HG03039 (cell line): ENCODE data around the gene OR2C3.
"Not testable (repeated sequence)": the region's sequence is repeated elsewhere in the genome, so short reads cannot be mapped to it uniquely, and the experiment has no call there.

ENCODE experiments used
- ATAC-seq: cut with Tn5 transposase; IDR thresholded peaks from one replicate; pipeline ENCODE4 v1.9.1; 2021; ENCODE audit warnings: mild to moderate bottlenecking, moderate library complexity; ENCODE audit not compliant: unreplicated experiment

Gene OR2C3

DNA sequence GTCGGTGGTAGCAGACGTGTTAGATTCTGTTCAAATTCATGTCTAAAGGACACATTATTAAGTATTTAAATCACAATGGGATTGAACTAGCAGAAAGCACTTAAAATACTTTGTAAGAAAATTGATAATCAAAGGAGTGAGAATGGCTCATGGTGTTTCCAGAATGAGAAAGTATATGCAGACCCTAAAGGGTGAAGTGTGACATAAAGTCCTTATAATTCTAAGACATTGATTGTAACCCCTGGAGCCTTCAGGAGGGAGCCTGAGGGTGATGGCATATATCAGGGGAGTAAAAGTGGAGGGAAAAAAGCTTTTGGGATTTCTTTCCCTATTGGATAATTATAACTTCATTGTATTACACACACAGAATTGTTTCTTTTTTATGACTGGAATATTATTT, at the start of gene OR2C3:
Gene OR2C3 (minus strand): TSS at position 101 of the 400 bp plus-strand sequence. CDS start 3,929 bp downstream, outside the sequence.
- ATAC-seq, result no peak

DNA sequence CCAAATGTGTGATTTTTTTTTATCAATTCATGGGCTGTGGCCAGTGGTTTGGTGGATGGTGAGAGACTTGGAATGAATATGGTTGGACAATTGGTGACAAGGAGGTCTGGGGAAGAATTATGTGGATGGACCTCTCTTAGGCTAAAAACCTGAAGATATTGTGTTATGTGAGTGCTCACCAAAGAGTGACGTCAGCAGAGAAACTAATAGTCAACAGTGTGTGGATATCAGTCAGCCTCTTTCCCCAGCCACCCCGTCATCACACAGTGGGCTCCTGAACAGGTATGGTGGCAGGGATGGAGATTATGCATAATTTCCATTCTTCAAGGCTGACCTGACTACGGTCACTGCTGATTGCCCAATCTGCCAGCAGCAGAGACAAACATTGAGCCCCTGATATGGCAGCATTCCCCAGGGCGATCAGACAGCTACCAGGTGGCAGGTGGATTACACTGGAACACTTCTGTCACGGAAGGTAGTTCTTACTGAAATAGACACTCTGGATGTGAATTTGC, 42.8 kb upstream of the OR2C3 start:
- ATAC-seq, result no peak

DNA sequence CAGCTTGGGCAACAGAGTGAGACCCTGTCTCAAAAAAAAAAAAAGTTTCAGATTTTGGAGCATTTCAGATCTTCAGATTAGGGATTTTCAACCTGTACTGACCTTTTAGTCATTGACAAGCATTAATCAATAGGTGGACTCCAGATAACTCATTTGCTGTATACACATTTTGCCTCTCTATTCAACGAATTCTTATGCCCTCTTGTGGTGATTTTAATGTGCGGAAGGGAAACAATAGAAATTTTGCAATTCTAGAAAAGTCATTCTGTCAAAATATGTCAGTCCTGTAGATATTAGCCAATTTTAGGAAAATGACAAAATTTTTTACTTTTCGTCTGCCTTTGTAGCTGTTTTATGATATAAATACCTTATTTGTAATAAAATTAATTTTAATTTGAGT, 40.3 kb upstream of the OR2C3 start:
- no peak for ATAC-seq

DNA sequence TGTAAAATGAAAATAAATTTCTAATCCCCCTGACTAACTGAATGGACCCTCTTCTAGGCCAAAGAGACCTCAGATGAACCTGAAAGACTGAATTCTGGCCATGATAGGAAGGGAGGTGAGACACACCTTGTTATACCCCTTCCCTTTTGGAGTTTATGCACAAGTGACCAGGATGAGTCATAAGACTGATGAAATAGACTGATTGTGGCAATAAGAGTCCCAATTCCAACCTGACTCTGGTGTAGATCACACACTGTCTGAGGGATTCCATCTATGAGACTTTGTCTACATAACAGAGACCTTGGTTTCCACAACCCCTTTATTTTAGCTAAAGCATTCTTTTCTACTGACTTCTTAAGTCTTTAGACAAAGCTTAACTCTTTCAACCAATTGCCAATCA, 38.4 kb upstream of the OR2C3 start:
- ATAC-seq, result no peak

DNA sequence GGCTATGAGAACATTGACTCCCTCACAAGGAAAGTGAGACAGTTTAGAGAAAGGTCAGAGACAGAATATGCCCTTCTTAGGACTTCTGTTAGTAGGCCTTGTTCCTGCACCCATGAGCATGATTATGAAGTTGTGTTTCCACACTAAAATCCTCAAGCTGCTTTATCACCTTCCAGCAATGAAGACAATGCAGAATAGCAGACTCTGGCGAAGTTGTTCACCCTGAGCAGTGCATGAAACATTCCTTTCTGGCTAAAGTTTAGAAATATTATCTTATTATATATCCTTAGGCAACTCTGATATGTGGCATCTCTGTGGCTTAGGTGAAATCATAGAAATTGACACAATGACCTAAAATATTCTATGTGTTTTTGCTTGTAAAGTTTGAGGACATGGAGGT, 38.0 kb upstream of the OR2C3 start:
- ATAC-seq, result no peak

DNA sequence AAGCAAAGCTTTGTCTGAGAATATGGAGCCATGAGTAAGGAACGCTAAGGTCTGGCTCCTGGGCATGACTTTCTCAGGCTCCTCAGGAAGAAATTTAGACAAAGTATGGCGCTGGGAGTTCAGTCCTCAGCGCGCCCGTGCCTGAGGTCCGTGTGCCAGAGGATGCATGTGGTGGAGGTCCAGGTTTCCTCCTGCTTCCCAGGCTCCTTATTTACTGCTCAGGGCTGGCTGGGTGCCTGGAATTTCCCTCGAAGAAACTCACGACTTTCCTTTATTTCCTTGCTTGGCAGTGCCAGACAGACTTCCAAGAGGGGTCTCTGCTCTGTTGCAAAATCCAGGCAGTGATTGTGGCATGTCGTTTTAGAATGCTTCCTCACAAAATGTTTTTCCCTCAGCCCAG, 26.0 kb upstream of the OR2C3 start:
- no peak for ATAC-seq

DNA sequence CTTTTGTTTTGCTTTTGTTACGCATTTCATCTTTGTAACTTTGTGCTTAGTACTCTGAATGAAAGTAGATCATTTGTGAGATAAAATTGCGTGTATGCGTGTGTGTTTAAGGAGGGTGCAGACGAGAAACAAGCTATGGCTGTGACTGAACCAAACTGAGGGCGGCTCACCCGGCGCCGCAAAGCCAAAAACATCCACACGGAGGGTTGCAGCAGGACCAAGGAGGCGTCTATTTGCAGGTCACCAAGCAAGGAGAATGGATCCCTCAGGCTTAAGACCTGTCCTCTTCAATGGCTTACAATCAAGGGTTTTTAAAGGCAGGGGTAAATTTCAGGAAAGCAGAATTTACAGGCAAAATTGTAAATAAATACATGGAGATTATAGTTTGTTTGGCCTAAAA, 25.5 kb upstream of the OR2C3 start:
- ATAC-seq, result no peak

DNA sequence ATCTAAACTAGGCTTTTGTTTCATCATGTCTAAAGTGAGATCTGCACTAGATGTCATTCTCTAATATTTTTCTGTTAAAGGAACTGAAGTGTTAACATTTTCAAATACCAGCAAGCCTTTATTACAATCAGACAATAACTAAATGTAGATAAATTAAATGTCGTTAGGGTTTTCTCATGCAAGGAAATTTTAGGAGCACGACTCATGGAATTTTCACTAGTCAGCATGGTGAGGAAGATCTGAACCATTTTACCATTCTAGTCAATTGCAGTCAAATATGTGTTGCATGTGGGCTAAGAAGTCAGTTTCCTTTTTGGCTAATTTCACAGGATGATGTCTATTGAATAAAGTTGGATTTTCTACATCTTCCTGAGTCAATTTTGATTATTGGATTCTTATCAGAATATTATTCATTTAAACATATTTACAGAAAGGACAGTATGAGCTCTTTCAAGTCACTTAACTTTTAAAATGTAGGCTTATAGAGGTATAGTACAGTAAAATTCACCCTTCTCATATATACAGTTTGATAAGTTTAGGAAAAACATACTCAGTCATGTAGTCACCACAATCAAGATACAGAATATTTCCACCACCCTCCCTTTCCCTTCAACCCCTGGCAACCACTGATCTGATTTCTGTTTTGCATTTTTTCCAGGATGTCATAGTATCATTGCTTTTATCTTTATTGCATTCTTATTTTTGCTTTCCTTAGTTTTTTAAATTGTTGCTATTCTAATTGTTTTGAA, 21.9 kb upstream of the OR2C3 start:
- no peak for ATAC-seq

DNA sequence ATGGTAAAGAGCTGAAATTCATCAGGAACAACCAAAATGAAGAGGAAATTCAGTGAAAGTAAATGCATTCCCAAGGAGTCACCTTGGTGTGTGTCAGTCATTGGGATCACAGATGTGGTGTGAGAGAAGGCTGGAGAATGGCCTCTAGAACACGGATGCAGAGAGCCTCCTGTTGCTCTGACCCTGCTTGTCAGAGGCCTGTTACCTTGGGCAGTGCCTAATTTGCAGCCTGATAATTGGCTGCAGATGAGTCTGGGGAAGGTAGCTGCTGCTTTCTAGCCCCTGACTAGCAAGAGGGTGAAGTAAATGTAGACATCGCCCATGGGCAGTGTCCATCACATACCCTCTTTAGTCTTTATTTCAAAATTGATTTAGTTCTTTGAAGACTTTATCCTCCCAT, 16.0 kb upstream of the OR2C3 start:
- ATAC-seq, result no peak

DNA sequence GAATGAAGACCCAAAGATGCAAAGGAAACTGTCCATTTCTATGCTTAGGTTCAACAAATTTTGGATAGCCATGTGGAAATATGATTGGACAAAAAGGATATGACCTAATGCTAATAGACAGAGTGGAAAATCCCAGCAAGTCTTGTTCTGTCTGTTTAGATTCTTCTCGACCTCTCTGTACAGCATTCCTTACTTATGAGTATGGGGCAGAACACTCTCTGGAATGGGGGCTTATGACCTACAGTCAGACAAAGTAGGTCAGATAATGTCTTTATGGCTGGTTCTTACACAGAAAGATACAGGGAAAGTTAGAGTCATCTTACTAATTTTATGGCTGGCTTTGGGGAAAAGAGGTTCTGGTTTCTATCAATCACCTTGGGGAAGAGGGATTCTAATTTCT, 15.5 kb upstream of the OR2C3 start:
- ATAC-seq, result no peak

DNA sequence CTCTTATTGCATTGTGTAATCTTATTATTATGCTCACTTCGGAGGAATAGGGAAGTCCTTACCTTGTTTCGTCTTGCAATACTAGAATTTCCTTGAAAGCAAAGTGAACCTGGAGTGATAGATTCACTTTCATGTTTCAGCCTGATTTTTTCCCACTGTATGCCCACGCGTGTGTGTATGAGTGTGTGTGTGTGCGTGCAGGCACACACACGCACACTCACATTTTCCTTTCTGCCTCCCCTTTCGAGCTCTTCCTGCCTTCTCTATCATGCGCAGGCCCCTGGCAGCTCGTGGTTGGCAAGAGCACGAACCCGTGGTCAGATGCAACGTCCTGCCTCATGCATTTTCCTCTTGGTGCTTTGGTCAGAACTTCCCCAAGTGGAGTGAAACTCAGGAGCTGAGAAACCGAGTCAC, 12.5 kb upstream of the OR2C3 start, which contains the start of gene GCSAML:
Gene GCSAML (plus strand): TSS at position 366 of the 414 bp plus-strand sequence. CDS start 58 bp downstream, outside the sequence.
- no peak for ATAC-seq

DNA sequence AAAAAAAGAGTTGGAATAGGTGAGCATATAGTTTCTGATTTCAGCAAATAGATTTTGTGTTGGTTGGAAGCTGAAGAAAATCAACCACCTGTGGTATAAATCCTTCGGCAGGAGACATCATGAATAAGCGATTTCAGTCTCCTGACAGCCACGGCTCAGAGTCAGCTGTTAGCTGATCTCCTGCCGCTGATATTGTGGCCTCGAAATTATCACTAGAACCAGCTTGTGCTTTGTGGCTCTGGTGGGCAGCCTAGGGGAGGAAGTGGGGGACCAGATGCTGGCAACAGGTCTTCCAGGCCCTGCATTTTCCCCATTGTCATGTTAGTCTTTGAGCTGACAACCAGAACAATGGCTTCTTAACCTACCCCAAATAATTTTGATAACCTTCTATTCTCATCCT, 11.9 kb upstream of the OR2C3 start:
- ATAC-seq, result no peak

DNA sequence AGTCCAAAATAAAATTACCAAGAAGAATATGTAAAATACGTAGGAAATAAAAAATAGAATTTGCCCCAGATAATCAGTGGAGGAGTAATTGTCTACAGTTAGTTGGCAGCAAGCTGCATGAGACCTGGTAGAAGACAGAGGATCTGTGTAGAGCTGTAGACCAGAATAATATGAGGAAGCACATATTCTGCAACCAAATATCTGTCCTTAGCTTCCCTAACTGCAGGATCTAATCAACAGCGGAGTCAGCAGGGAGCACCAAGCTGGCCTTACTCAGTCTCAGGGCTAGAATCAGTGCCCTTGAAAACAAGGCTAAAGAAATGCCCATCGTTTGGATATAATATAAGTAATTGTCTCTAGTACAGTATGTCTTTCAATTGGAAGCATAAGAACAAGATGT, 6.6 kb upstream of the OR2C3 start:
- no peak for ATAC-seq

DNA sequence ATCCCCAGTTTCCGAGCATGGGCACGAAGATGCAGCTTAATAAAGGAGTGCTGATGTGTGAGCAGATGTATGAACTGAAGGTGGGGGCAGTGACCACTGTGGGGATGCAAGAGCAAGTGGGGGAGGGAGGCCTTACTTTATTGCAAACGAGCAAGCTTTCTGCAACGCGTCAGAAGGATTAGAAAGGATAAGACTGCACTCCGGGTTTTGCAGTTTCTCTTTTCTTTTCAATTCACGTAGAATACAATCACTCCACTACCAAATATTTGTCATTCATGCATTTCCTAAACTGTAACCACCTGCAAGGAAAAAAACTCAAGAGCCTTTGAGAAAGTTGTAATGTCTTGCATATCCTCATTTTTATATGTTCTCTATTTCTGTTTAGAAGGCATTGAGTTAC, 4.3 kb upstream of the OR2C3 start:
- ATAC-seq, result no peak

DNA sequence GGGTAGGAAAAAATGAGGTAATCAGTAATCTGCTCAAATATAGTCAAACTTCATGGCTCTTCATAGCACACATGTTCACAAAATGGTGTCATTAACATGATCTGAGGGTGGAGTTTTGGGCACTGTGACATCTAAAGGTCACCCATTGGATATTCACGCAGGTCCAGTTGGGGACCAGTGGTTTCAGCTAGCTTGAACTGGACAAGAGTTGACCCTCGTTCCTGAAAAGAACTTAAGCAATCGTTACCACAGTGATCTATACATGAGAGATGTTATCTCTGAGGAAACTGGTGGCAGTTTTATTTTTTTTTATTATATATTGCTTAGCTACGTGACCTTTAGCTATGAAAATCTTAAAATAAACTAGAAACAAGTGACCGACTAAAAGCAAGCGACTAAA, 3.0 kb upstream of the OR2C3 start:
- ATAC-seq, result no peak

DNA sequence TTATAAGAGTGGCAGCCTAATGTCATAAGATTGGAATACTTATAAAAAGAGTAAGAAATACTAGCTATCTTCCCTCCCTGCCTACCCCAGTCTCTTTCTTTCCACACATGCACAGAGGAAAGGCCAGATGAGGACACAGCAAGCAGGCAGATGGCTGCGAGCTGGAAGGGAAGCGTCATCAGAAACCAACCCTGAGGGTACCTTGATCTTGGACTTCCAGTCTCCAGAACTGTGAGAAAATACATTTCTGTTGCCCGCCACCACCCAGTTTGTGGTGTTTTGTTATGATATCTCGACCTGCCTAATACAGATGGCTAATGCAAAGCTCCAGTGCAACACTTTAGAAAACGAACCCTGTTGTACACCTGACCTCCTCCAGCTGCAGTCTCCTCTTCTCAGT, 2.3 kb upstream of the OR2C3 start:
- ATAC-seq, result no peak

DNA sequence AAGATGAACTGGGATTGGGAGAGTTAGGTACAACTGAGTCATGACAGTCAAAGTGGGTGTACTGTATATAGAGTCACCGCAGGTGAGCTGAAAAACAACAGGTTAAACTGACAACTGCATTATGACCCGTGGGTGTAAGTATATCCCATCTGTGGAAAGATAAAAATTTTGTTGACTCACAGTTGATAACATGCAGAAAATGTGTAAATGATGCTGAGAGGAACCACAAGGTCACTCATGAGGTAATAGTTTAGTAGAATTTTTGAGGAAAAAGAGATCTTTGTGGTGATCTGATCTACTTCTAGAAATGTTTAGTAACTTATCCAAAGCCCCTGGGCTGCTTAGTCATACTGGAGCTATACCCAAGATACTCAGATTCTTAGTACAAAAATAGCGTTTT, 838 bp downstream of the OR2C3 start:
- no peak for ATAC-seq

DNA sequence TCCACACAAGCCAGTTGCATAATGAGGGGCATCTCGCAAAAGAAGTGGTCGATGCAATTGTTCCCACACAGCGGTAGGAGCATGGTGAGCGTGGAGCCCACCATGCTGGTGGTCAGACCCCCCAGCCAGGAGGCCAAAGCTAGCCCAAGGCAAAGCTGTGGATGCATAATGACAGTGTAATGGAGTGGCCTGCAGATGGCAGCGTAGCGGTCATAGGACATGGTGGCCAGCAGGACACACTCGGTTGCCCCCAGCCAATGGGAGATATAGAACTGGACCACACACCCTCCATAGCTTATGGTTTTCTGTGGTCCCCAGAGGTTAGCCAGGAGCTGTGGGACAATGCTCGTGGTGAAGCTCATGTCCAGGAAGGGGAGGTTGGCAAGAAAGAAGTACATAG, 4.3 kb downstream of the OR2C3 start:
- no peak for ATAC-seq

DNA sequence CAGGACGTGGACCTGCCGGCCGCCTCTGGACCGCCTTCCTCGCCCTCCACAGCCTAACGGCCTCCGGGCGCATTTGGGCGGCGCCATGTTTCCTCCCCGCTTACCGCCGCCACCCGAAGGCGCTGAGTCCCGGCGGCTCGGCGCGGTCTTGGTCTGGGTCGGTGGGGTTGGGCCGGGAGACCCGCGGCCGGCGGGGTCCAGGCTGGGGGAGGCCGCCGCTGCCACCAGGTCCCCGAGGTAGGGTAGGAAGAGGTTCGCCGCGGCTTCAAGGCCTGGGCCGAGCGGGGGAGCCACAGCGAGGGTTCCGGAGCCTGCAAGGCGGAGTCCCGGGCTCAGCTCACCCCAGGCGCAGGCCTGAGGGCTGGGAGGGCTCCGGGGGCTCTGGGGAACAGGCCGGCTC, 5.5 kb downstream of the OR2C3 start:
- ATAC-seq, result no peak

DNA sequence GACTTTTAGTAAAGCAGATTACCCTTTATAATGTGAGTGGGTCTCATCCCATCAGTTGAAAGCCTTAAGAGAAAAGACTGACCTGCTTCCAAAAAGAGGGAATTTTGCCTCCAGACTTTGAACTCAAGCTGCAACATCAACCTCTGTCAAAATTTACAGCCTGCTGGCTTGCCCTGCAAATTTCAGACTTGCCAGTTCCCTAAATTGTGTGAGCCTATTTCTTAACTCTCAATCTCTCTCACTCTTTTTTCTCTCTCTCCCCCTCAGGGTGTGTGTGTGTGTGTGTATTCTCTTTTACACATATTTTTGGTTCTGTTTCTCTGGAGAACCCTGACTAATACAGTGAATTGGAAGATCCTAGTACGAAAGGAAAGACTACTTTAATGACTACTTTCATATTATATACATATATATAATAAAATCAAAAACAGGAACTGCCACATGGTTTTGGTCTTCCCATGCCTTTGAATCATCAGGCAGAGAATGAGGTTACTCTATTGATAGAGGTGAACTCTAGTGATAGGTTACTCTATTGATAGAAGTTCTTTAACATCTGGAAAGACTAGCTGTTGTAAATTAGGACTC, 6.4 kb downstream of the OR2C3 start:
- no peak for ATAC-seq

DNA sequence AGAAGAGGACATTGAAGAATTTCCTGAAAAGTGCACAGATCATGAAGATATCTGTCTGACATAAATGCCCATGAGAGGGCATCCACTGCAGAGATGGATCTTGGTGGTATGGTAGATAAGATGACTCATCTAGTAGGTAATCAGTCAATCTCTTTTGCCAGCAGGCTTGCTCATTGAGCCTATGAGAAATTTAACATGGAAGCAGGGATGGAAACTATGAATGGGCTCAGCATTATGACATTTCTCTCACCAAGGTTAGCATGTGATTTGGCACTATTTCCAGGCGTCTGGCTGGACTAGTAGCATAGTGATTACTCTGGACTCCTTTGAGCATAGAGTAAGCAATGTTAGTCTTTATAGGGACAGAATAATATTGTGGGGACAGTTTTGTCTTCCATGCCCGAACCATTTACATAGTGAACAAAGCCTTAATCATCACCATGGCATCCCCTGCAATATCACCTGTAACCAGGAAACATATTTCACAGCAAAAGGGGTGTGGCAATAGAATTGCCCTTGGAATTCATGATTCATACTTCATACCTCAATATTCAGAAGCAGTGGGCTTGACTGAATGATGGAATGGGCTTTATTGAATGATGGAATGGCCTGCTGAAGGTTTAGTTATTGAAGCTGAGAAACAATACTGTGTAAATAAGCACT, 7.3 kb downstream of the OR2C3 start:
- ATAC-seq, result no peak

DNA sequence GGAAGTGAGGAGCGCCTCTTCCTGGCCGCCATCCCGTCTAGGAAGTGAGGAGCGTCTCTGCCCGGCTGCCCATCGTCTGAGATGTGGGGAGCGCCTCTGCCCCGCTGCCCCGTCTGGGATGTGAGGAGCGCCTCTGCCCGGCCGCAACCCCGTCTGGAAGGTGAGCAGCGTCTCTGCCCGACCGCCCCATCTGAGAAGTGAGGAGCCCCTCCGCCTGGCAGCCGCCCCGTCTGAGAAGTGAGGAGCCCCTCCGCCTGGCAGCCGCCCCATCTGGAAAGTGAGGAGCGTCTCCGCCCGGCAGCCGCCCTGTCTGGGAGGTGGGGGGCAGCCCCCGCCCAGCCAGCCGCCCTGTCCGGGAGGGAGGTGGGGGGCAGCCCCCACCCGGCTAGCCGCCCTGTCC, 14.4 kb downstream of the OR2C3 start:
- not testable (repeated sequence) for ATAC-seq
